Measurements from ENCODE around the gene SSNA1.

GRCh38 chr9:137202966-137203365, 14.5 kb downstream of the SSNA1 start:
- no peak for TF ChIP-seq CTCF (IDR thresholded peaks at IDR 0.05)
- no peak for TF ChIP-seq POLR2A (IDR thresholded peaks at IDR 0.05)
